ENCODE data around the gene CREBBP.

GRCh38 chr16:3754772-3755171, 125.7 kb downstream of the CREBBP start:
- TF ChIP-seq TAF1 (IDR thresholded peaks at IDR 0.05; ENCODE audit: borderline replicate concordance, low read depth, low read length) = no peak
- no peak for TF ChIP-seq POLR2A (IDR thresholded peaks at IDR 0.05; ENCODE audit: low read depth, low read length)
